Activated T-helper 9 cell treated with anti-CD3 and anti-CD28 coated beads, Interleukin-2, amount 50 U/mL, for 16 hours (primary cell): ENCODE measurements around the gene WFDC10B.
"Not testable (repeated sequence)": the region's sequence is repeated elsewhere in the genome, so short reads cannot be mapped to it uniquely, and the experiment has no call there.

ENCODE experiments used
- DNase-seq: peaks from one replicate; pipeline ENCODE4 v3.0.0-alpha.2; 2020; ENCODE audit warnings: low read depth

The WFDC10B gene

DNA sequence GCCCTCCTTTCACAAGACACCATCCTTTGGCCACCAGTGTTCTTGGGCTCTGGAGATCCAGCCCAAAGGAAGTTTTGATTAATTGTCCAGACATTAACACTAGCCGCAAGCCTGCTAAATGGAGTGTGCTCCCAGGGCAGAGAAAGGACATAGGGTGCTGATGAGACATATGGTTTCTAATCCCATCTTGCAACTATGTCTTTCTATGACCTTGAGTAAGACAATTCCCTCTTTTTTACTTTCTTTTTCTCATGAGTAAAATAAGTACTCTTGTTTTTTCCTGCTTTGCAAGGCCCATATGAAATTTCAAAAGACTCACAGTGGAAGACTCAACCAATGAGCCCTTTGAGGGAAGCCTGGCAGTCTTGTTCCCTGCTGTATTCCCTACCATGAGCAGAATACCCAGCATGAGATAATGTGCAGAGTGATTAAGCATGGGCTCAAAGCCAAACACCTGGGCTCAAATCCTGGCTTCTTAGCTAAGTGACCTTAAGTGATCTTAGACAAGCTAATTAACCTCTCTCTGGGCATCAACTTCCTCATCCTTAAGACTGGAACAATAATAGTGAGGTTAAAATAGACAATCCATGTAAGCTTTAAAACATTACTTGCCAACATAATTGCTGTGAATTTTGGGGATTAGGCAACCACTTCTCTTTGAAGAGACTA is at the start of gene WFDC10B:
WFDC10B (minus strand) TSS at position 51 of the 669 bp plus-strand sequence. CDS start 19,027 bp downstream, outside the sequence.
- no peak for DNase-seq

DNA sequence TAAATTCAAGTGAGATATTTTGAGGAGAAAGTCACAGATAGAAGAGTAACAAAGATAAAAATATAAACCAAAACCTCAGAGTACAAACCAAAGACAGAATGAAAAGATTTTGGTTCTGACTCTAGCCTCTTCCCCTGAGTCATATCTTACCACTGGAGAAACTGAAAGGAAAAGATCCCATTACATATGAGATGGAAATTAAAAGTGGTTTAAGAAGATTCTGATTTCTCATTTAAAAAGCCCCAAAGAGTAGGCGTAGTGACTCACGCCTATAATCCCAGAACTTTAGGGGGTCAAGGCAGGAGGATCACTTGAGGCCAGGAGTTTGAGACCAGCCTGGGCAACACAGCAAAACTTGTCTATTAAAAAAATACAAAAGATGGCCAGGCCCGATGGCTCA is 47.9 kb upstream of the WFDC10B start:
- DNase-seq = no peak

DNA sequence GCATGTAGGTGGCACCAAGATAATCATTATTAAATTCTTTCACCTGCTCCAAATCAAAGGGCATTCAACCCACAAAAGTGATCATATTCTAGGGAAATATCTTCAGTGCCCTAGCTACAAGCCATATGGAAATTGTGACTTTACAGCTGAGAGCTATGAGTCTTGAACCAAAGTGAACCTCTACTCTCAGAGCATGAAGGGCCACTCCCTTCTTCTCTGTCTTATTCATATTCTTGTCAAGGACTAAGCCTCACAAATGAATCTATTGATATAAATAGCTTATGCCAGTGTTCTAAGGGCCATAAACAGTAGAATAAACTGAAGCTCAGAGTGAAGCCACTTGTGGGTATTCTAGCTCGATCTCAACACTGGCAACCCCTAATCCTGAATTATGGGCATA is 46.9 kb upstream of the WFDC10B start:
- no peak for DNase-seq

DNA sequence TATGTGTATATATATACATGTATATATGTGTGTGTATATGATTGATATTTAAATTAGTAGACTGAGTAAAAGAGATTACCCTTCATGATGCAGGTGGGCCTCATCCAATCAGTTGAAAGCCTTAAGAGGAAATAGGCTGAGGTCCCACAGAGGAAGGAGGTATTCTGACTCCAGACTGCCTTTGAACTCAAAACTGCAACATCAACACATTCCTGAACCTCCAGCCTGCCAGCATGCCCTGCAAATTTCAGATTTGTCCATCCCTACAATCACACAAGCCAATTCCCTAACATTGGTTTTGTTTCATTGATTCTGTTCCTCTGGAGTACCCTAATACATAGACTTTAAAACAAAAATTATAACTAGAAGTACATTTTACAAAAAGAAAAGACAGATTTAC is 40.2 kb upstream of the WFDC10B start:
- no peak for DNase-seq

DNA sequence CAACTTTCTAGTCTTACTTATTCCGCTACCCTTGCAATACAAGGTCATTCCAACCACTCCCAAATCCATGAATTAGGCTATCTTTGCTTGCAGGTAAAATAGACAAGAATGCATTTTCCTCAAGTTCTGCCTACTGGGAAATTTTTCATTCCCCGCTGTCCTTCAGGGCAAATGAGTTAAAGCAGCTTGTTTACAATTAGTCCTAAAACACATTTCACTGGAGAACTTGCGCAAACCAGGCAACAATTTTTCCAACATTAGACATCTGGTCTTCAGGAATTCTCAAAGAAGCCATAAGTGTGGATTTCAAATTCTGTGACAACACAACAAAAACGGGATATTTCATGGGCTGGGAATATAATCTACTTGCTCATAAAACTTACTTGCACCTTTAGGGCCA is 37.8 kb upstream of the WFDC10B start:
- DNase-seq = no peak

DNA sequence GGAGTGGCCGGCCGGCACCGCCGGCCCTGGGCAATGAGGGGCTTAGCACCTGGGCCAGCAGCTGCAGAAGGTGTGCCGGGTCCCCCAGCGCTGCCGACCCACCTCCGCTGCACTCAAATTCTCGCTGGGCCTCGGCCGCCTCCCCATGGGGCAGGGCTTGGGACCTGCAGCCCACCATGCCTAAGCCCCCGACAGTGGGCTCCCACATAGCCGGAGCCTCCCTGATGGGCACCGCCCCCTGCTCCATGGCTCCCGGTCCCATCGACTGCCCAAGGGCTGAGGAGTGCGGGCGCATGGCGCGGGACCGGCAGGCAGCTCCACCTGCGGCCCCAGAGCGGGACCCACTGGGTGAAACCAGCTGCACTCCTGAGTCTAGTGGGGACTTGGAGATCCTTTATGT is 31.2 kb upstream of the WFDC10B start:
- no peak for DNase-seq

DNA sequence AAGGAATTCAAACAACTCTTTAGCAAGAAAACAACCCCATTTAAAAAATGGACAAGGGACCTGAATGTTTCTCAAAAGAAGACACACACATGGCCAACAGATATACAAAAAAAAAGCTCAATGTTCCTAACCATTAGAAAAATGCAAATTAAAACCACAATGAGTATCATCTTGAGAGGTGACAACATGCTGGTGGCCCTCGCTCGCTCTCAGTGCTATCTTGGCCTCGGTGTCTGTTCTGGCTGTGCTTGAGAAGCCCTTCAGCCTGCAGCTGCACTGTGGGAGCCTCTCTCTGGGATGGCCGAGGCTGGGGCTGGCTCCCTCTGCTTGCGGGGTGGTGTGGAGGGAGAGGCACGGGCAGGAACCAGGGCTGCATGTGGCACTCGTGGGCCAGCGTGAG is 30.7 kb upstream of the WFDC10B start:
- no peak for DNase-seq

DNA sequence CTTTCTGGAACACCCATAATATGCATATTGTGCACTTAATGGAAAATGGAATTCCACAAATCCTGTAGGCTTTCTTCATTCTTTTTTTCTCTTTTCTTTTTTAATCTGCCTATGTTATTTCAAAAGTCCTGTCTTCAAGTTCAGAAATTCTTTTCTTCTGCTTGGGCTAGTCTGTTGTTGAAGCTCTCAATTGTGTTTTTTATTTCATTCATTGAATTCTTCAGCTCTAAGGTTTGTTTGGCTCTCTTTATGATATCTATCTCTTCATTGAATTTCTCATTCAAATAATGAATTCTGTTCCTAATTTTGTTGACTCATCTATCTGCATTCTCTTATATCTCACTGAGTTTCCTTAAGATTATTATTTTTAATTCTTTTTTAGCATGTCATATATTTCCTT is 27.4 kb upstream of the WFDC10B start:
- no peak for DNase-seq

DNA sequence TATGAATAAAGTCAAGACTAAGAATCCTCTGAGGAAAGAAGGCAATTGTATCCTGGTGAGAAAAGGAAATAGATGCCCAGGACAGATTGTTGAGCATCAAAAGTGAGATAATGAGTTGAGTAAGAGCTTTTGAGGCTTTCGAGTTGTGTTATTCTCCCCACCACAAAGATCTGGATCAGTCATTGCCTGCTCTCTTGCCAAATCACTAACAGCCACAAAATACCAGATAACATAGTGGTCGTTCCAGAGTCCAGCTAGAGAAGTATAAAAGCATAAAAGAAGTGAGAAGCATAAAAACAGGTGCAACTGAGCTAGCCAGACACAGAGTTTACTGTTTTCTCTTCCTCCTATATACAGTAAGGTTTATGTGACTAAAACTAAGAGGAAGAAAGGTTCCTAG is 22.2 kb upstream of the WFDC10B start:
- DNase-seq = no peak

DNA sequence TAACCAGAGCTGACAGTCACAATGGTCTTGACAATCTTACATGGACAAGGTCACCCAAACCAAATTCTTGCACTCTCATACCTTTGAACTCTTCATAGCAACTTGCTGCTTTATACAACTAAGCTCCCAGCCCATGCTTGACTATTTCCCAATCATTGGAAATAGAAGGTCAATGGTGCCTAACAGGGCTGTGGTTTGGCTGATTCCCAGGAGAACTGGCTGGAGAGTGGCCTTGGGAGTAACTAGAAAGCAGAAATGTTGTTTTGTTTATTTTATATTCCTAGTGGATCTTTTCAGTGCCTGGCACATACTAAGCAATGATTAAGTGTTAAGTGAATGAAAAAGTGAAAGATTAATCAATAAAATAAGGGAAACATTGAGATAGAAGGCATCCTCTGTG is 20.3 kb upstream of the WFDC10B start:
- DNase-seq = no peak

DNA sequence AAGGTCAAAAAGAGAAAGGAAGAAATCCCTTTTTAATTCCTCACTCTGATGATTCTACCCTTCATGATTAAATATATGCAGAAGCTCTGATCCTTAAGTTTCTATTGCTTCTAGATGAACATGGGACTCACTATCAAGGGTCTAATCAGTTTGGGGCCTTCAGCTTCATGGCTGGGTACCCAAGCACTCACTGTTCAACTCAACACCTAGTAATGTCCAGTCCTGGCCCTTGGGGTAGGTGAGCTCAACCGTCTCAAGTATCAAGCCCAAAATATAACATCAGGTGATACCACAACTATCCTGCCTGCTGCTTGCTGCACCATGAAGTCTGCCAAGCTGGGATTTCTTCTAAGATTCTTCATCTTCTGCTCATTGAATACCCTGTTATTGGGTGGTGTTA is 17.2 kb upstream of the WFDC10B start, which contains the start of gene SPINT4:
SPINT4 (plus strand) TSS at position 301 of the 400 bp plus-strand sequence; CDS start at position 322, 21 bp downstream.
- DNase-seq = no peak

DNA sequence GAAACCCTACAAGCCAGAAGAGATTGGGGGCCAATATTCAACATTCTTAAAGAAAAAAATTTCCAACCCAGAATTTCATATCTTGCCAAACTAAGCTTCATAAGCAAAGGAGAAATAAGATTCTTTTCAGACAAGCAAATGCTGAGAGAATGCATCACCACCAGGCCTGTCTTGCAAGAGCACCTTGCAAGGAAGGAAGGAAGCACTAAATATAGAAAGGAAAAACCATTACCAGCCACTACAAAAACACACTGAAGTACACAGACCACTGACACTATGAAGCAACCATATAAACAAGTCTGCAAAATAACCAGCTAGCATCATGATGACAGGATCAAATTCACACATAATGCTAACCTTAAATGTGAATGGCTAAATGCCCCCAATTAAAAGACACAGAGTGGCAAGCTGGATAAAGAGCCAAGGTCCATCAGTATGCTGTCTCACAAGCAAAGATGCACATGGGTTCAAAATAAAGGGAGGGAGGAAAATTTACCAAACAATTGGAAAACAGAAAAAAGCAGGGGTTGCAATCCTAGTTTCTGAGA is 11.4 kb upstream of the WFDC10B start:
- DNase-seq = not testable (repeated sequence)

DNA sequence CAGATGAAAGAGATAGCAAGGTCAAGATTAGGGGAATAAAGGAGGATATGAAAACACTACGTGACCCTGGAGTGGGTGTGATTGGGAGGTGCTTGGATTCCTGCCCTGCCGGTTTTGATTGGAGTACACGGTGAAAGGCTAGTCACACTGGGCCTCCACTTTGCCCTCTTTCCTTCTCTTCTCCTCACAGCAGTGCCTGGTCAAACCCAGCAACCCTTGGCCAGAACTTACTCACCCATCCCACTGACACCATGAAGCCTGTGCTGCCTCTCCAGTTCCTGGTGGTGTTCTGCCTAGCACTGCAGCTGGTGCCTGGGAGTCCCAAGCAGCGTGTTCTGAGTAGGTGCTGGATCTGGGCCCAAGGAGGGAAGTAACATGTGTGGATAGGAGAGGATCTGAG is 2.9 kb downstream of the WFDC10B start, which contains the start of gene WFDC13:
WFDC13 (plus strand) TSS at position 166 of the 400 bp plus-strand sequence; CDS start at position 252, 86 bp downstream.
- no peak for DNase-seq

DNA sequence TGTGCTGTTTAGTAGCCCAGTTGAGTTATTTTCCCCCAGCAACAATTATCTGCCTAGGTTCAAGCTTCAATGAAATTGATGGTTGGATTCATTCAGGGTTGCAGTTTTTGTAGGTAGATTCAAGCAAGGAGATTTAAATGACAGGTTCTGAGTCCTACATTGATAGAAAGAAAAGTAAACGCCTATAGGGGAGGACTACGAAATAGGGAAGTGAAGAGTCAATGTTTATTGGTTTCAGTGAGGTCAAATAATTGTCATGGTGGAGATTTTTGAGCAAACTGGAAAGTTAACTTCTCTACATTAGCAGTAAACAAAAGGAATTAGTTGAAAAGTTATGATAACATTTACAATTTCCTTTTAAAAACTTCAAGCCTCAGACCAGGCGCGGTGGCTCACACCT is 3.7 kb downstream of the WFDC10B start:
- no peak for DNase-seq

DNA sequence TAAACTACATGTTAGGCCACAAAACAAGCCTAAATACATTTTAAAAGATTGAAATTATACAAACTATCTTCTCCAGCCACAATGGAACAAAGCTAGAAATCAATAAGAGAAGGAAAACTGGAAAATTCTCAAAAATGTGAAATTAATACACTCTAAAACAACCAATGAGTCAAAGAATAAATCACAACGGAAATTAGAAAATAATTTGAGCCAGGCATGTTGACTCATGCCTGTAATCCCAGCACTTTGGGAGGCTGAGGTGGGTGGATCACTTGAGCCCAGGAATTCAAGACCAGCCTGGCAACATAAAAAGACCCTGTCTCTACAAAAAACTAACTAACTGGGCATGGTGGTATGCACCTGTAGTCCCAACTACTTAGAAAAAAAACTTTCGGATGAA is 9.3 kb downstream of the WFDC10B start:
- no peak for DNase-seq

DNA sequence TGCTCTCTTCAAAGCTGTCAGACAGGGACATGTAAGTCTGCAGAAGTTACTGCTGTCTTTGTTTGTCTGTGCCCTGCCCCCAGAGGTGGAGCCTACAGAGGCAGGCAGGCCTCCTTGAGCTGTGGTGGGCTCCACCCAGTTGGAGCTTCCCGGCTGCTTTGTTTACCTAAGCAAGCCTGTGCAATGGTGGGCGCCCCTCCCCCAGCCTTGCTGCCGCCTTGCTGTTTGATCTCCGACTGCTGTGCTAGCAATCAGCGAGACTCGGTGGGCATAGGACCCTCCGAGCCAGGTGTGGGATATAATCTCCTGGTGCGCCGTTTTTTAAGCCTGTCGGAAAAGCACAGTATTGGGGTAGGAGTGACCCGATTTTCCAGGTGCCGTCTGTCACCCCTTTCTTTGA is 11.5 kb downstream of the WFDC10B start:
- DNase-seq = not testable (repeated sequence)

DNA sequence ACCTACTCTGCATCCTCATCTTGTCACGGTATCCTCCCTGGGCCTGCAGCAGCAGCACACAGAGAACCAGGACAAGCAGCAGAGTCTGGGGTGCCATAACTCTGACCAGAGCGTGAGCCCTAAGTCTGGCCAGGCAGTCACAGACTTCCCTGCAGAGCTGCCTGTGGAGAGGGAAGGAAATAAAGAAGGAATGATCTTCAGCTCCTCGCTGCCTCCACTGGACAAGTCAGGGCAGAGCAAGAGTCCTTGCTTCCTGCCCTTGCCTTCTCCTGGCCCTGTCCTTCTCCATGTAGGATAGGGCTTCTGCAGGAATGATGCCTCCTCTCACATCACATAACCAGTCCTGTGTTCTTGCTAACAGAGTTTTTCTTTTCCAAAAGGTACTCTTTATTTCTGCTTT is 18.9 kb downstream of the WFDC10B start:
- no peak for DNase-seq

DNA sequence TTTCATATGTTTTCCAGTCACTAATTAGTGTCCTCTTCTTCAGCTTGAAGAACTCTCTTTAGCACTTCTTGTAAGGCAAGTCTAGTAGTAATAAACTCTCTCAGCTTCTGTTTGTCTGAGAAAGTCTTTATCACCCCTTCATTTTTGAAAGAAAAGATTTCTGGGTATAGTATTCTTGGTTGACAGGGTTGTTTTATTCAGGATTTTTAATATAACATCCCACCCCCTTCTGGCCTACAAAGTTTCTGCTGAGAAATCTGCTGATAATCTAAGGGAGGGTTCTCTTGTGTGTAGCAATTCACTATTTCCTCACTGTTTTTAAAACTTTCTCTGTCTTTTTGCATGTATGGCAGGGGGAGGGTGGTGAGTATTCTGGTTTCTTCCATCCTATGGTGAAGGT is 25.2 kb downstream of the WFDC10B start:
- no peak for DNase-seq

DNA sequence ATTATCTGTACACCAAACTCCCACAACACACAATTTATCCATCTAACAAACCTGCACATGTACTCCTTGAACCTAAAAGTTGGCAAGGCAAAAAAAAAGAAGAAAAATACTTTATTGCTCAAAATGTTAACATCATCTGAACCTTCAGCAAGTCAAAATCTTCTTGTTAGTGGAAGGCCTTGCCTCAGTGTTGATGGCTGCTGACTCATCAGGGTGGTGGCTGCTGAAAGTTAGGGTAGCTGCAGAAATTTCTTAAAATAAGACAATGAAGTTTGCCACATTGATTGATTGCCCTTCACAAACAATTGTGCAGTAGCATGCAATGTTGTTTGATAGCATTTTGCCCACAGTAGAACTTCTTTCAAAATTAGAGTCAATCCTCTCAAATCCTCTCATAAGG is 32.1 kb downstream of the WFDC10B start:
- no peak for DNase-seq

DNA sequence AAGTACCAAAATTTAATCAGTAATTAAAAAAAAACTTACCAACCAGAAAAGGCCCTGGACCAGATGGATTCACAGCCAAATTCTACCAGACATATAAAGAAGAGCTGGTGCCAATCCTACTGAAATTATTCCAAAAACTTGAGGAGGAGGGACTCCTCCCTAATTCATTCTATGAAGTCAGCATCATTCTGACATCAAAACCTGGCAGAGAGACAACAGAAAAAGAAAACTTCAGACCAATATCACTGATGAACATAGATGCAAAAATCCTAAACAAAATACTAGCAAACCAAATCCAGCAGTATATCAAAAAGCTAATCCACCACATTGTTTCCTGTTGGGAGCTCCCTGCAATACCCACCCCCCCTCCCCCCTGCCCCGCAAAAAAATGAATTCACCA is 34.7 kb downstream of the WFDC10B start, which contains the start of gene WFDC11:
WFDC11 (minus strand) TSS at position 101 of the 400 bp plus-strand sequence. CDS start 19,639 bp downstream, outside the sequence.
- DNase-seq = no peak

DNA sequence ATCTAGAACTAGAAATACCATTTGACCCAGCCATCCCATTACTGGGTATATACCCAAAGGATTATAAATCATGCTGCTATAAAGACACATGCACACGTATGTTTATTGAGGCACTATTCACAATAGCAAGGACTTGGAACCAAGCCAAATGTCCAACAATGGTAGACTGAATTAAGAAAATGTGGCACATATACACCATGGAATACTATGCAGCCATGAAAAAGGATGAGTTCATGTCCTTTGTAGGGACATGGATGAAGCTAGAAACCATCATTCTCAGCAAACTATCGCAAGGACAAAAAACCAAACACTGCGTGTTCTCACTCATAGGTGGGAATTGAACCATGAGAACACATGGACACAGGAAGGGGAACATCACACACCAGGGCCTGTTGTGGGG is 47.8 kb downstream of the WFDC10B start:
- DNase-seq = not testable (repeated sequence)

DNA sequence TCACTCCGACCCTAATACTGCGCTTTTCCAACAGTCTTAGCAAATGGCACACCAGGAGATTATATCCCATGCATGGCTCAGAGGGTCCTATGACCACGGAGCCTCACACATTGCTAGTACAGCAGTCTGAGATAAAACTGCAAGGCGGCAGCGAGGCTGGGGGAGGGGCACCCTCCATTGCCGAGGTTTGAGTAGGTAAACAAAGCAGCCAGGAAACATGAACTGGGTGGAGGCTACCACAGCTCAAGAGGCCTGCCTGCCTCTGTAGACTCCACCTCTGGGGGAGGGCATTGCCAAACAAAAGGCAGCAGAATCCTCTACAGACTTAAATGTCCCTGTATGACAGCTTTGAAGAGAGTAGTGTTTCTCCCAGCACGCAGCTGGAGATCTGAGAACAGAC is 53.1 kb downstream of the WFDC10B start:
- not testable (repeated sequence) for DNase-seq

DNA sequence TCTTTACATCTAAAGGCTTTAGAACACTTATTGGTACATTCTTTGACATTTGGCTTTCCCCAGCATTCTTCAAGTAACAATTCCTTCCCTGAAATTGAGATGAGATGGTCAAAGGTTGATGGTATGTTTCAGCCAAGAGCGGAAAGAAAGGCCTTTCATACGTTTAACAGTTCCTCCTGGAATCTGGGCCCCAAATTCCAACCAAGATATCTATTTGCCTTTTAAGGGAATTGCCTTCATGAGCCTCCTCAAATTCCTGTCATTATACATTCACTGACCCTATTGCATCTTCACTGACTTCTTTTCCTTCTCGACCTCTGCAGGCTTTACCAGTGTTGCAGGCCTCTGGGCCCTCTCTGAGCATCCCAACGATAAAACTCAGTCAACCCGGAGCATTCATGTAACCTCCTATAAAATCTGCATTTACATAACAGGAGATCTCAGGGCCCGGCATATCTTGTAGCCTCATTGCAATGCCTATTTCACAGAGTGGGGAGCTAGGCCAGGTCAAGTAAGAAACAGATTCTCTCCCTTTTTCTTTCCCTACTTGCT is 55.4 kb downstream of the WFDC10B start:
- no peak for DNase-seq
